HepG2 (cell line): Measurements from ENCODE around the gene FAM216A. TPM values are rescaled to one million over a fixed set of nuclear protein-coding genes. Genes with fewer than 3 reads are reported as not detected.

Experiments used
- CBX2 ChIP-seq, 2 experiments: fragments of 200-600 bp in 1 of 2; sonication (generic); formaldehyde crosslinking in 1 of 2; IDR thresholded peaks; 2 replicates each; pipeline versions ENCODE4 v1.7.0 to v1.8.1; 2018 to 2022; ENCODE audit warnings: low read depth in 2 of 2, low read length in 1 of 2, mild to moderate bottlenecking in 1 of 2, missing genetic modification reagents in 1 of 2
- GABPA ChIP-seq, 2 experiments: IDR thresholded peaks; 2 replicates each; pipeline ENCODE4 v1.6.1; 2011 to 2016; ENCODE audit warnings: low read depth in 2 of 2, low read length in 1 of 2, missing biosample characterization in 1 of 2, missing genetic modification characterization in 1 of 2
- HMG20A ChIP-seq: IDR thresholded peaks from 2 replicates; pipeline ENCODE4 v1.6.1; 2016; ENCODE audit warnings: borderline replicate concordance
- KLF15 ChIP-seq: sonication (generic); formaldehyde crosslinking; IDR thresholded peaks from 2 replicates; pipeline ENCODE4 v1.8.1; 2023; ENCODE audit warnings: borderline replicate concordance, mild to moderate bottlenecking, inconsistent platforms, missing genetic modification reagents, mixed read lengths
- NFKBIZ ChIP-seq: IDR thresholded peaks from 2 replicates; pipeline ENCODE4 v1.6.1; 2018; ENCODE audit warnings: missing genetic modification reagents, missing compliant biosample characterization
- PAXIP1 ChIP-seq: sonication (generic); formaldehyde crosslinking; conservative IDR thresholded peaks from 2 replicates; pipeline ENCODE4 v1.4.0; 2020; ENCODE audit warnings: mild to moderate bottlenecking, missing genetic modification reagents, moderate library complexity
- POGZ ChIP-seq: sonication (generic); formaldehyde crosslinking; IDR thresholded peaks from 2 replicates; pipeline ENCODE4 v1.4.0; 2020; ENCODE audit warnings: mild to moderate bottlenecking, missing genetic modification reagents
- POLR2A ChIP-seq, 2 experiments: IDR thresholded peaks; 2 replicates each; pipeline ENCODE4 v1.6.1; 2011; ENCODE audit warnings: low read depth in 2 of 2, low read length in 2 of 2, mild to moderate bottlenecking in 1 of 2, moderate library complexity in 1 of 2; ENCODE audit not compliant: insufficient read depth in 1 of 2
- U2AF2 ChIP-seq: fragments of 200-400 bp; formaldehyde crosslinking; IDR thresholded peaks from 2 replicates; pipeline ENCODE4 v1.6.1; 2017; ENCODE audit warnings: low read depth, mild to moderate bottlenecking, low read length
- ZNF432 ChIP-seq: sonication (generic); formaldehyde crosslinking; IDR thresholded peaks from 2 replicates; pipeline ENCODE4 v1.5.0; 2020; ENCODE audit warnings: missing genetic modification reagents, mild to moderate bottlenecking, borderline replicate concordance
- ZNF460 ChIP-seq: sonication (generic); formaldehyde crosslinking; IDR thresholded peaks from 2 replicates; pipeline ENCODE4 v1.5.1; 2020; ENCODE audit warnings: missing genetic modification reagents, mild to moderate bottlenecking, borderline replicate concordance
- ZNF577 ChIP-seq: sonication (generic); formaldehyde crosslinking; IDR thresholded peaks from 2 replicates; pipeline ENCODE4 v1.4.0; 2020; ENCODE audit warnings: mild to moderate bottlenecking, low read depth, missing genetic modification reagents, borderline replicate concordance
- ZNF609 ChIP-seq: sonication (generic); formaldehyde crosslinking; IDR thresholded peaks from 2 replicates; pipeline ENCODE4 v1.4.0; 2020; ENCODE audit warnings: mild to moderate bottlenecking, missing genetic modification reagents, borderline replicate concordance
- ZNF672 ChIP-seq: sonication (generic); formaldehyde crosslinking; IDR thresholded peaks from 2 replicates; pipeline ENCODE4 v1.8.1; 2022; ENCODE audit warnings: missing genetic modification reagents
- ZNF788 ChIP-seq: sonication (generic); formaldehyde crosslinking; IDR thresholded peaks from 2 replicates; pipeline ENCODE4 v1.5.0; 2020; ENCODE audit warnings: mild to moderate bottlenecking, missing genetic modification reagents, borderline replicate concordance
- ZSCAN22 ChIP-seq: sonication (generic); formaldehyde crosslinking; IDR thresholded peaks from 2 replicates; pipeline ENCODE4 v1.4.0; 2020; ENCODE audit warnings: mild to moderate bottlenecking, missing genetic modification reagents
- ZSCAN30 ChIP-seq: sonication (generic); formaldehyde crosslinking; IDR thresholded peaks from 2 replicates; pipeline ENCODE4 v1.5.0; 2020; ENCODE audit warnings: mild to moderate bottlenecking, missing genetic modification reagents
- polyA plus RNA-seq, 8 experiments: library from polyadenylated mRNA; depleted of rRNA in 3 of 8; stranded (reverse) in 7 of 8; unstranded in 1 of 8; fragments of >200 nt; fragmentation: Illumina TruSeq in 4 of 8; extraction: Trizol in 4 of 8; gene quantifications; 2 replicates each; pipeline versions ENCODE4 v1.2.1 to v1.2.3, GENCODE V29; 2011 to 2016; ENCODE audit warnings: low read depth in 4 of 8, missing spikeins in 1 of 8, mixed read lengths in 1 of 8; ENCODE audit not compliant: insufficient read depth in 1 of 8
- total RNA-seq, 5 experiments: library from RNA; depleted of rRNA; stranded (reverse); fragments of >200 nt; fragmentation: Illumina TruSeq; extraction: Trizol; gene quantifications; 2 replicates each; pipeline ENCODE4 v1.2.3, GENCODE V29; 2016; ENCODE audit warnings: low read depth in 1 of 5

FAM216A gene
- total and polyA plus RNA-seq, 2 of the 13 experiments (the other 11 are each of a cell fraction or from before 2014, with no cell fraction given) = 20.3 to 31.2 TPM

- TF ChIP-seq ZNF609 (CRISPR knock-in tag) (no peak; the same call in 1 of the 2 replicates), NFKBIZ (no peak), ZSCAN22 (CRISPR knock-in tag) (peak; percentile 22; the same call in 1 of the 2 replicates), U2AF2 (peak; percentile 44; the same call in 1 of the 2 replicates), ZNF460 (peak; percentile 8; the same call in 1 of the 2 replicates), GABPA (IDR thresholded peaks at IDR 0.05; ENCODE audit: low read depth, low read length) (no peak), GABPA (CRISPR knock-in tag; IDR thresholded peaks at IDR 0.05; ENCODE audit: low read depth) (peak; percentile 74), ZNF577 (CRISPR knock-in tag) (no peak), POLR2A (IDR thresholded peaks at IDR 0.05; ENCODE audit: insufficient read depth in 1 of 2, low read depth in 2 of 2, low read length in 2 of 2) (peak; percentile 70 to 88), PAXIP1 (CRISPR knock-in tag) (peak; percentile 29), ZNF788 (peak; percentile 9; the same call in 1 of the 2 replicates), ZNF432 (CRISPR knock-in tag) (no peak), CBX2 (IDR thresholded peaks at IDR 0.05; ENCODE audit: low read depth, low read length) (no peak), CBX2 (CRISPR knock-in tag; IDR thresholded peaks at IDR 0.05; ENCODE audit: low read depth) (no peak), HMG20A (CRISPR knock-in tag) (no peak), ZSCAN30 (CRISPR knock-in tag) (no peak), KLF15 (CRISPR knock-in tag) (peak; percentile 47; the same call in 1 of the 2 replicates), POGZ (peak; percentile 91), ZNF672 (CRISPR knock-in tag) (0 out of 2 replicates have a peak, but pooled peaks have one; percentile 11)
Measured at GRCh38 chr12:110468214-110469048, at the start of gene FAM216A, which contains the start of gene GPN3 (continued).
